HG03159 (cell line): Measurements from ENCODE around the gene PSEN2.

Experiments
- ATAC-seq: cut with Tn5 transposase; IDR thresholded peaks from one replicate; pipeline ENCODE4 v1.9.1; 2021; ENCODE audit warnings: mild to moderate bottlenecking, moderate library complexity; ENCODE audit not compliant: unreplicated experiment

Gene PSEN2

DNA sequence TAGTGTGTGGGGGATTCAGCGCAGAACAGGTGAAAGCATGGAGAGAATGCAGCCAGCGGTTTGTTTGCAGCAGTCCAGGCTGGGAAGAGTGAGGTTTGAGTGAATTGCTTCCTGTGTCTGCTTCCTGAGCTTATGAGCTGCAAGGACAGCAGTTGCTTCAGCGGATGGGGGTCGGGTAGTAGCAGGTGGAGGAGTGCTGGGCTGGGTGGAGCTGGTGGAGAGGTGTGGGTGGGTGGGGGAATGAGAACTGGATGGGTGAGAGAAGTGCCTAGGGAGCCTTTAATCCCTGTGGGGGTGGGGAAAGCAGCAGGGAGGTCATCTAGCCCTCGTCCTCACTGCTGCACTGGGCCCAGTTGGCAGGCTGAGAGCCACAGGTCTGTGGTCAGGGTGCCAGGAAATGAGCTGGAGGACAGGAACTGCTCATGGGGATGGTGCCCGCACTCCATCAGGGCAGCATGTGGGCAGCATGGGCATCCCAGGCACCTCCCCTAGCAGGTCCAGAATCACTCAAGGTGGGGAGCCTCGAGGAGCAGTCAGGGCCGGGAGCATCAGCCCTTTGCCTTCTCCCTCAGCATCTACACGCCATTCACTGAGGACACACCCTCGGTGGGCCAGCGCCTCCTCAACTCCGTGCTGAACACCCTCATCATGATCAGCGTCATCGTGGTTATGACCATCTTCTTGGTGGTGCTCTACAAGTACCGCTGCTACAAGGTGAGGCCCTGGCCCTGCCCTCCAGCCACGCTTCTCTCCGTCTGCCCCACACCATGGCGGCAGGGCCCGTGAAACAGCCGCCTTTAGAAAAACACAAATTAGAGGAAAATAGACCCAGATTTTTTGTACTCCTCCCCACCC lies 14.8 kb downstream of the PSEN2 start:
- no peak for ATAC-seq

DNA sequence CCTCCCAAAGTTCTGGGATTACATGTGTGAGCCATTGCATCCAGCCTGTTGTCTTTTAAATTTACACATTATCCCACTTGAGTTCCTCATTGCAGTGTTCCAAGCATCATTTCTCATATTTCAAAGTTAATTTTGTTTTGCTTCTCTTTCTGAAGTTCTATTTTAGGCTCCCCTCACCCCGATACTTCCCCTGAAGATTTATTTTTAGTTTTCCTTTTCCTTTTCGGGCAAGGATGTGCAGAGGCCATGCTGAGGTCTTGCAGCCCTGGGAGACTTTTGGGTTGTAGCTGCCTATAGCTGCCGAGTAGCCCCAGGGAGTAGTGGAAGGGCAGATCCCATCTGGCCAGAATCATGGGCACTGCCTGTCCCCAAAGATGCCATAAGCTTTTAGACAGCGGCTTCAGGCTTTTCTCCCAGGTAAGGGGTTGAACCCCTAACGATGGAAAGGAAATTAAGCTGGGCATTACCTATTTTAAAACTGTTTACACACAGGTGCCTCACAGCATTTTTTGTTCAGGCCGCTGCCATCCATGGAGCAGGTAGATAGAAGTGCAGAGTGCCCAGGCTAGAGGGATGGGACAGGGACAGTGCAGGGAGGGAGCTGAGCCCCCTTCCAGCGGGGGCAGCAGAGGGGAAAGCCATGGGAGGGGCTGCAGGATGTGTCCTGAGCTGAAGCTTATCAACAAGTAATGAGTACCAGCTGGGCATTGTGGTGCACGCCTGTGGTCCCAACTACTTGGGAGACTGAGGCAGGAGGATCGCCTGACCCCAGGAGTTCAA lies 15.9 kb downstream of the PSEN2 start:
- ATAC-seq, result no peak

DNA sequence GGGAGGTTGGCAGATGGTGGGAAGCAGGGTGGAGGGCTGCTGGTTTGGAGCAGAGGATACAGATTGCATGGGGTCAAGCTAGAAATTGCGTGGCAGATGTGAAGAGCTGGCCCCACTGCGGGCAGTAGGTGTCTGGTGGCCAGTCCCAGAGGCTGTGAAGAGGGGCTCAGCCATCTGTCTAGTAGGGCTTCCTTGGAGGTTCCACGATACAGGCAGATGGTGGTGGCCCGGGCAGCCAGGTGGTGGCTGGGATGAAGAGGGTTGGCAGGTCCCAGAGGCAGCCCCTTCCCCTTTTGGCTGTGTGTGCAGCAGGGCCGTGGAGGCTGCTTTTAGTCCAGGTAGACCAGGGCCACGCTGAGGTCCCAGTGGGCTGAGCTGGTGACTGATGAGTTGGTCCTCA lies 16.6 kb downstream of the PSEN2 start:
- no peak for ATAC-seq

DNA sequence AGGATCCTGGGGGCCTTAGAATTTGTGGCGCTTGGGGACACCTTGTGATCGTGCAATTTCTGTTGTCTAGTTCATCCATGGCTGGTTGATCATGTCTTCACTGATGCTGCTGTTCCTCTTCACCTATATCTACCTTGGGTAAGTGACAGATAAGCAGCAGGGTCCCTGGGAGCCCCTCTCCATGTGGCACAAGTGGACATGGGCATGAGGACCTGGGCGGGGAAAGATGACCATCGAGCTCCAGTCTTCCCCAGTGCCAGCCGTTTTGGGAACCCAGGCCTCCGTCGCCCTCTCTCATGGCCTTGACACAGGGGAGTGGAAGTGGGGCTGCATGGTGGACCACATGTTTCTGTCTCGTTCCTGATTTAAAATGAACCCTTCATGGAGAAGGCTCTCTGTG lies 17.6 kb downstream of the PSEN2 start:
- ATAC-seq, result no peak

DNA sequence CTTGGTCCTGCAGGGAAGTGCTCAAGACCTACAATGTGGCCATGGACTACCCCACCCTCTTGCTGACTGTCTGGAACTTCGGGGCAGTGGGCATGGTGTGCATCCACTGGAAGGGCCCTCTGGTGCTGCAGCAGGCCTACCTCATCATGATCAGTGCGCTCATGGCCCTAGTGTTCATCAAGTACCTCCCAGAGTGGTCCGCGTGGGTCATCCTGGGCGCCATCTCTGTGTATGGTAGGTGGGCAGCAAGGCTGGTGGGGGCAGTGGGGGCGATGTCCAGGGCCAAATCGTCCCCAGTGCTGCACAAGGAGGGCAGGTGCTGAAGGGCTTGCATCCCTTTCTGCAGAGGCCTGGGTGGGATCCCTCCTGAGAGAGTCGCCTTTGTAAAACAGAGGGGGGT lies 18.4 kb downstream of the PSEN2 start:
- no peak for ATAC-seq

DNA sequence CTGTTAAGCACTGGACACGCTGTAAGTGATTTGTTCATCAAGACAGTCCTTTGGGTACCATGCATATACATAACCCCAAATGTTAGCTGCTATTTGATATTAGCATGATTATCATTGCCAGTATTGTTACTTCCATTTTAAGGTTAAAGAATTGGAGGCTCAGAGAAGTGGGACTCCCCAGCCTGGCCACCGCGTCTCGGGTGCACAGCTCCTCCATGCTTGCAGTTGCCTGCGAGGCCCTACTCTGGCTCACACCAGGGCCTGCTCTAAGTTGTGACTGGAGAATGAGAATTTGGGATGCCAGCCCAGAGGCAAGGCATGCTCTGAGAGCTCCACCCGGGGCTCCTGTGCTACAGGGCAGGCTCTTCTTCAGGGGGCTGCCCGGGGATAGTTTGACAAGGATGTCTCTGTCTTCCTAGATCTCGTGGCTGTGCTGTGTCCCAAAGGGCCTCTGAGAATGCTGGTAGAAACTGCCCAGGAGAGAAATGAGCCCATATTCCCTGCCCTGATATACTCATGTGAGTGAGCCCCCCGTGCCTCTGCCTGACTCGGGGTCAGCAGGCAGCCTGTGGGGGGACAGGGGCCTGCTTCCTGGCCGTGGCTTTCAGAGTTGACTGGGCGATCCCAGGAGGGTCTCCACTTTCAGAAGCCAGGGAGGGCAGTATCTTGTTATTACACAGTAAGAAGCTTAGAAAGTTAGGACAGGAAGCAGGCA lies 19.4 kb downstream of the PSEN2 start:
- no peak for ATAC-seq

DNA sequence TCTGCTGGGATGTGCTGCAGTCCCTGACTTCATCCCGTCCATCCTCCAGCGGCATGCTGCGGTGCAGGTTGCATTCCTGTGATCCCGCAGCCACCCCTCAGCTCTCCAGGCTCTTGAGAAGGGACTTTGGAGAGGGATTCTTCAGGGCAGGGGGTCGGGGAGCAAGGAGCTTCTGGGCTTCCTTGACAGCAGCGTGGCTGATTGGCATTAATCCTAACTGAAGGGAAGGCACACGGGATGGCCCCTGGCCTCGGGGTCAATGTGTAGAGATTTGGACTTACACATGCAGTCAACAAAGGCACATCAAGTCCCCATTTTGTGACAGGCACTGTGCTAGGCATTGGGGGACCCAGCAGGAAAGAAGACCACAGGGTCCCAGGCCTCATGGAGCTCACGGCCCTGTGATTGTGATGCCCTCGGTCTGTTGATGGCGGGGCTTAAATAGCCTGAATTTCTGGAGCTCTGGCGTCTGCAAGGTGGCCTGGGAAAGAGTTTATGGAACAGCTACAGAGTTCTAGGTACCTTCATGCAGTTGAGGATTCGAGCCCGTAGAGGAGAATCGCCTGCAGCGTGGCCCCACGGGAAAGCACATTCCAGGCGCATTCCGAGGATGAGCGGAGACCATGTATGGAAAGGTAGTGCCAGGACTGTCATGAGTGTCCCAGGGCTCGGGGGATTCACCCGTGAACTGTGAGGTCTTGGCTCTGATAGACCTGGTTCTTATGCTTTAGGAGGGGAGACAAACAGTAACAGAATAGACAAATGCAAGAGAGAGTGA lies 20.1 kb downstream of the PSEN2 start:
- no peak for ATAC-seq

DNA sequence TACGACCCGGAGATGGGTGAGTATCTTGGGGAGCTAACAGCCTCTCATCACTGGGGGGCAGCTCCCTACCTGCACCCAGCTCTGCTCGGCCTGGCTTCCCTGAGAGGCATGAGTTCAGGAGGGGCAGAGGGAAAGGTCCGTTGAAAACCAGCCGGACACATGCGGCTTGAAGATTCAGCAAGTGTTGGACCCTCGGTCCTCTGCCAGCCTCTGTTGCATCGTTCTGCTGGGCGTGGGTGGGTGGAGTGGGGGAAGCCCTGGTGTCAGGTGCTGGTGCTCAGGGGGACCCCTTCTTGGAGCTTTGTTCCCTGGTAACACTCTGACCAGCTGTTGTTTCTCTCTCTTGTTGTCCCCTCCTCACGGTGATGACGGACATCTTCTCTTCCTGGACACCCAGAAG lies 20.9 kb downstream of the PSEN2 start:
- no peak for ATAC-seq

DNA sequence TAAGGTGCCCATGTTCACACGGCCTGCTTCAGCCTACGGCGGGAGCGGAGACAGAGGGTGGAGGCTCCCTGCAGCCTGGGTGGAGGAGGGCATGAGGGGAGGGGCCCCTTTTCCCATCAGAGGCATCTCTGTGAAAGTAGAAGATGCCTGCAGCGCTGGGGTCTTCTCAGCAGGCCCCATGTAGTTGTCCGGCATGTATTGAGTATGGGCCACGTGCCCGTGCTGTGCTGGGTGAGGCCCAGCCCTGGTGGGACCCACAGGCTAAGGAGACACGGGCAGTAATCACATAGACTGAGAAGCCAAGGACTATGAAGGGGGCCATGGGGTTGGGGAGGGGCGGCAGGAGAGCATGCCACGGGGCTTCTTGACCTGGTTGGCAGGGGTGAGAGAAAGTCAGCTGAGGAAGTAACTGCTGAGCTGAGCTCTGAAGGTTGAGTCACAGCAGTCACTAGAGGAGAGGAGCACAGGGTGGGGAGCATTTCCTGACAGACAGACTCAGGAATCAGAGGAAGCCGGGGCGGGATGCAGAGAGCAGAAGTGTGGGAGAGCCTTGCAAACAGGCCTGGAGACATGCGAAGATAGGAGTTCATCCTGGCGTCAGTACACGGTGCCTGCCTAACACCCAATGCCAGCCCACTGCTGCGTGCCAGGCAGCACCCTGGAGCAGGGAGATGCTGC lies 21.6 kb downstream of the PSEN2 start:
- ATAC-seq, result no peak

DNA sequence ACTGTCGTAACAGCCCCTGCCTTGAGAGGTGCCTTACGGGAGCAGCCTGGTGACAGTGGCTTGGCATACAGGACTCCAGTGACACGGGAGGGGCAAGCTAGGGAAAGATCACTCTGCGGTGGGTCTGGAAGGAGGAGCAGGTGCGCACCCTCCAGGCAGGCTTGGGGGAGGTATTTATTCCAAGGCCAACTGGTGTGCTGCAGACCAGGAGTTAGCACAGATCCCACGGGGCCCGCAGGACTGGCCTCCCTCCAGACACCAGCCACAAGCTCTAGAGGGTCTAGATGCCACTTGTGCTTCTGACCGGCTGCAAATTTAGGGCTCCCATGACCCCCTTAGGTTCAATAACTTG lies 22.1 kb downstream of the PSEN2 start:
- no peak for ATAC-seq

DNA sequence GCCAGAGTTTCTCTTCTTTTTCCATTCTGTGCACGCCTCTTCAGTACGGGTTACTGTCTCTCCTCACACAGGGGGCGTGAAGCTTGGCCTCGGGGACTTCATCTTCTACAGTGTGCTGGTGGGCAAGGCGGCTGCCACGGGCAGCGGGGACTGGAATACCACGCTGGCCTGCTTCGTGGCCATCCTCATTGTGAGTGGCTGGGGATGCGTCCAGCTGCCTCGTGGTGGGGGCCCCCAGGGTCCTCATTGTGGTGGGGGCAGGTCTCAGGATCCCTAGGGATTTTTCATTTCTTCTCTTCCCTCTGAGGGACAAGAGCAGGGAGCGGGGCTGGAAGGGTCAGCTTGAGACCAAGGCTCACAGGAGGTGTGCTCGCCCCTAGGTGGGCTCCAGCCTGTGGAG lies 23.5 kb downstream of the PSEN2 start:
- ATAC-seq, result no peak

DNA sequence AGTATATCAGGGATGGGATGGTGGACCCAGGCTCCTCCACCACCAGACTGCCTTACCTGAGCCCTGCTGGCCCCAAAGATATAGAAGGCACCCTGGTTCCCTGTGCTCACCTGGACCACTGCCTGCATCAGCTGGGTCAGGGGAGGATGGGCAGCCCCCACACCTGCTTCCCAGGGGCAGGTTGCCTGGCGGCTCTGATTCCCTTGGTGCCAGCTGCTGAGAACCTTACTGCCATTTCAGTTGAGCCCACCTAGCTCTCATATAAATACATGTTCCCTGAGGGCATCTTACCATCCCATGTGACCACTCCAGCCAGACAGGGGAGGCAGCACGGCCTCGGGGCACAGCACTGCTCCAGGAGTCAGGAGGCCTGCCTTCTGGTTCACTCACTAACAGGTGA lies 24.4 kb downstream of the PSEN2 start:
- ATAC-seq, result no peak

DNA sequence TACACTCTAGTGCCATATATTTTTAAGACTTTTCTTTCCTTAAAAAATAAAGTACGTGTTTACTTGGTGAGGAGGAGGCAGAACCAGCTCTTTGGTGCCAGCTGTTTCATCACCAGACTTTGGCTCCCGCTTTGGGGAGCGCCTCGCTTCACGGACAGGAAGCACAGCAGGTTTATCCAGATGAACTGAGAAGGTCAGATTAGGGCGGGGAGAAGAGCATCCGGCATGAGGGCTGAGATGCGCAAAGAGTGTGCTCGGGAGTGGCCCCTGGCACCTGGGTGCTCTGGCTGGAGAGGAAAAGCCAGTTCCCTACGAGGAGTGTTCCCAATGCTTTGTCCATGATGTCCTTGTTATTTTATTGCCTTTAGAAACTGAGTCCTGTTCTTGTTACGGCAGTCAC lies 25.2 kb downstream of the PSEN2 start:
- ATAC-seq, result no peak

DNA sequence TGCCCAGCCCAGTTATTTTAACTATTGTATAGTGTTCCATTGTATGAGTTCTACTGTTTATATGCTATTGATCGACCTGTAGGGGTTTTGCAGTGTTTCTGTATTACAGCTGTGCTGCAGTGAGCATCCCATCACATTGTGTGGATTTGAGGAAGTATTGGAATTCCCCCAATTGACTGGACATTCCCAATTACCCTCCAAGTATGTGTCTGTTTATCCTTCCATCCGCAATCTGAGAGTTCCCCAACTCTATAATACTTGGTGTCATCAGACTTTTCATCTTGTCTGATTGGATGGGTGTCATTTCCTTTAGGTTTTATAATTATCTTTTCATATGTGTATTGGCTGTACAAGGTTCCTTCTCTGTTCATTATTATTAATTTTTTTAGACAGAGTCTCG lies 27.8 kb downstream of the PSEN2 start:
- no peak for ATAC-seq

DNA sequence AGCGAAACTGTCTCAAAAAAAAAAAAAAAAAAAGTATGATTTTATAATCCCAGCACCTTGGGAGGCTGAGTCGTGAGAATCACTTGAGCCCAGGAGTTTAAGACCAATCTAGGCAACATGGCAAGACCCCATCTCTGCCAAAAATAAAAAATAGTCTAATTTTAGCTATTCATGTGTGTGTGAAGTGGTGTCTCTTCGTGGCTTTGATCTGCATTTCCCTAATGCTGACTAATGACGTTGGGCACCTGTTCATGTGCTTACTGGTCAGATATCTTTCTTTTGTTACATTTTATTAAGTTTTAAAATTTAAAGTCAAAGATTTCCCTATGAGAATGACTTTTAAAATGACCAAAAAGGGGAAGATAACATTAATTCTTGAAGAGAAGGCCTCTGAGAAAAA lies 31.0 kb downstream of the PSEN2 start:
- no peak for ATAC-seq

DNA sequence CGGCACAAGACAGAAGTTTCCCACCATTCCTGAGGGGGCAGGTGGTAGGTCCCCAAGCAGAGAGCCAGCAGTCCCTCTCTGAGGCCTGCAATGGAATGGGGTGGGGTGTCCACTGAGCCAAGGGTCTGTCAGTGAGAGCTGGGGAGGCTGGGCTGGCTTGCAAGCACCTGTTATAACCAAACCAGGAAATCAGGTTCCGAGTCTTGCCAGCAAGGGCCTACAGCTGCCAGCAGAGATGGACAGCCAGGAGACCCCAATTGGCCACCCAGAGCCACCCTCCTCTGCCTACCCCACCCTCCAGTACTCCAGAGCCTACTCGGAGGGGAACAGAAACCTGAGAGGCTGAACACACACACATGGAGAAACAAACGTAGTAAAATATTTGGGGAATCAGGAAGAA lies 32.2 kb downstream of the PSEN2 start:
- ATAC-seq, result no peak

DNA sequence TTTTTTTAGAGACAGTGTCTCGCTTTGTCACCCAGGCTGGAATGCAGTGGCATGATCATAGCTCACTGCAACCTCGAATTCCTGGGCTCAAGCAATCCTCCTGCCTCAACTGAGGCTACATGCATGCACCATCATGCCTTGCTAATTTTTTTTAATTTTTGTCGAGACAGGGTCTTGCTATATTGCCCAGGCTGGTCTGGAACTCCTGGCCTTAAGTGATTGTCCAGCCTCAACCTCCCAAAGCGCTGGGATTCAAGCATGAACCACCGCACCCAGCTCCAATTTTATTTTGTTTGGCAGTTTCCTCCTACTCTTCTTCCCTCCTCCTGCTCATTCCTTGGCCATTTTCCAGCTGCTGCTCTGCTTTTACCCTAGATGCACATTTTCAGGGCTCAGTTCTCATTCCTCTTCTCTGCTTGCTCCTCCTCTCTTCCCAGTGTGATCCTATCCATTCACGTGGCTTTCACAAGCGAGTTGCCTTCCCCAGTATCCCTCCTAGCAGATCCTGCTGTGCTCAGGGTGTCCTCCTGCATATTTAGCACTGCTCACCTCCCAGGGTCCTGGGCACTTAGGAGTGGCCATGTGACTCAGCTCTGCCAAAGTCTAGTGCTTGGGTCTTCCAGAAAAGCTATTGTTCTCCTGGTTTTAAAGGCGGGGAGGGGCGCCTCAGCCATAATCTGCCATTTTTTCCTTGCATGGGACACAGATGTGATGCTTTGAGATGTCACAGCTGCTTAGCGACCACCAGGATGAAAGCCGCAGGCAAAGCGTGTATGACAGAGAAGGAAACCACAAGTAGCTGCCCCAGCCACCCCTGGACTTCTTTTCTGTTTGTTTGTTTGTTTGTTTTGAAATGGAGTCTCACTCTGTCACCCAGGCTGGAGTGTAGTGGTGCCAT lies 33.7 kb downstream of the PSEN2 start:
- no peak for ATAC-seq

DNA sequence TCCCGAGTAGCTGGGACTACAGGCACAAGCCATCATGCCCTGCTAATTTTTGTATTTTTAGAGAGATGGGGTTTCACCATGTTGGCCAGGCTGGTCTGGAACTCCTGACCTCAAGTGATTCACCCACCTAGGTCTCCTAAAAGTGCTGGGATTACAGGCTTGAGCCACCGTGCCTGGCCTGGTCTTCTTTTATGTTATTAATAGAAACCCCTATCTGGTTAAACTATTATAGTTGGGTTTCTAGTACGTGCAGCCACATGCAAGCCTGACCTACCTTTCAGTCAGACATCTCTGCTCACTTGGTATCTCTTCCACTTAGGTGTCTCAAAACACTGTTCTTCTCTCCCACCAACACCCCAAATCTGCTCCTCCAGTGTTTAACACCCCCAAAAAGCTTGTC lies 34.4 kb downstream of the PSEN2 start:
- ATAC-seq, result no peak

DNA sequence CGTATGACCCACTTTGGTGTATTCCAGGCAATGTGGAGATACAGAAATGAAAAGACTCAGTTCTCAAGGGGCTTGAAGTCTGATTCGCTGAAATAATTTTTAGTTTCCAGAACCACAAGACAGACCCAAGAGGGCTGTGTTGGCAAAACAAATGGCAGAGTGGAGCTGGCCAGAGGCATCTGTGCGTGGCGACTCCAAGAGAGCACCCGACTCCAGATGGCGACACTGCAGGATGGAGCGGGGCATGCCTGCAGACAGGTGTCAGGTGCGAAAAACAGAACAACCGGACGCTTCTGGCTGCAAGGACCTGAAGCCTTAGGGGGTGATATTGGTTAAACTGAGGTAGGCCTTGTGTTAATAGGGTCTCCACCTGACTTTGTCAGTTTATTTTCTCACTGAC lies 38.0 kb downstream of the PSEN2 start:
- no peak for ATAC-seq

DNA sequence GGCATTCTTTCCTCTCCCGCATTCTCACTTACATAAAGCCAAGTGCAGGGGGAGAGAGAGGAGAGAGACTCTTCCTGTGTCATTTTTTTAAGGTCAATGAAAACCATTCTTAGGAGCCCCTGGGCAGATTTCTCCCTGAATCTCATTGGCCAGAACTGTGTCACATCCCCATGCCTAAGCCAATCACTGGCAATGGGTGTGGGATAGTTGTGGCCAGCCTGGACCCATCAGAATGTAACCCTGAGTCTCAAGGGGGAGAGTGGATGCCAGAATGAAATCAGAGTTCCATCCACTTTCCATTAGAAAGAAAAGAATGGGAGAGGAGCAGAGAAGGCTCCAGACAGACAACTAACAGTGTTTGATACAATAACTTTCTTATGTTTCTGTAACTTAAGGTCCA lies 38.5 kb downstream of the PSEN2 start:
- ATAC-seq, result no peak
